Measurements from ENCODE around the gene MGP. TPM values are rescaled to one million over a fixed set of nuclear protein-coding genes. Genes with fewer than 3 reads are reported as not detected.

The MGP gene
- total and polyA plus RNA-seq, 3 experiments from 2014 or later: not detected

GRCh38 chr12:14871886-14872285 lies 13.8 kb downstream of the MGP start:
- DNase-seq: no peak
- no peak overlapping the region for H3K4me3 ChIP-seq (ENCODE audit: low read length)
- no peaks in the 10 kb centered on the region for H3K36me3 ChIP-seq (ENCODE audit: insufficient read depth, low read length)
- peaks cover 0 to 10% (median 9%) of the 10 kb centered on the region in 5 donors for H3K9me3 Mint-ChIP-seq
- no peaks in the 10 kb centered on the region for H3K9me3 ChIP-seq (ENCODE audit: low read length)
- ChIA-PET CTCF (interaction anchor here (2.2 kb wide), 1 partner anchor 12 kb away, joined by 5 read pairs; no protein-coding TSS in a partner anchor), POLR2A (no interaction called here)
- no peaks in the 10 kb centered on the region for H3K4me1 ChIP-seq (ENCODE audit: insufficient read depth, low read length)
- H3K4me1 Mint-ChIP-seq: no peaks in the 10 kb centered on the region
- H3K36me3 Mint-ChIP-seq: peaks cover 0 to 15% (median 0%) of the 10 kb centered on the region in 3 donors
- no peak overlapping the region for H3K4me3 Mint-ChIP-seq
- H3K27me3 Mint-ChIP-seq: peaks cover 21 to 22% of the 10 kb centered on the region in 2 donors
- no peak overlapping the region for H3K27ac ChIP-seq (ENCODE audit: low read depth, low read length)
- H3K27me3 ChIP-seq (ENCODE audit: insufficient read depth, low read length, poor library complexity, severe bottlenecking): no peaks in the 10 kb centered on the region
- no peak overlapping the region for H3K27ac Mint-ChIP-seq

- H3K4me3 ChIP-seq (ENCODE audit: low read length): no peak overlapping the region
- DNase-seq: no peak
- no peaks in the 10 kb centered on the region for H3K4me1 Mint-ChIP-seq
- H3K36me3 ChIP-seq (ENCODE audit: insufficient read depth, low read length): no peaks in the 10 kb centered on the region
- H3K27ac ChIP-seq (ENCODE audit: low read depth, low read length): no peak overlapping the region
- H3K27me3 ChIP-seq (ENCODE audit: insufficient read depth, low read length, poor library complexity, severe bottlenecking): no peaks in the 10 kb centered on the region
- peaks cover 20 to 21% of the 10 kb centered on the region in 2 donors for H3K27me3 Mint-ChIP-seq
- no peak overlapping the region for H3K27ac Mint-ChIP-seq
- no peaks in the 10 kb centered on the region for H3K9me3 ChIP-seq (ENCODE audit: low read length)
- no peaks in the 10 kb centered on the region for H3K4me1 ChIP-seq (ENCODE audit: insufficient read depth, low read length)
- CTCF ChIA-PET: no interaction called here
- POLR2A ChIA-PET: no interaction called here
- peaks cover 0 to 15% (median 0%) of the 10 kb centered on the region in 3 donors for H3K36me3 Mint-ChIP-seq
- H3K4me3 Mint-ChIP-seq: no peak overlapping the region
- H3K9me3 Mint-ChIP-seq: peaks cover 0 to 10% (median 9%) of the 10 kb centered on the region in 5 donors
Observed at GRCh38 chr12:14871247-14871646, 14.4 kb downstream of the MGP start.

DNA sequence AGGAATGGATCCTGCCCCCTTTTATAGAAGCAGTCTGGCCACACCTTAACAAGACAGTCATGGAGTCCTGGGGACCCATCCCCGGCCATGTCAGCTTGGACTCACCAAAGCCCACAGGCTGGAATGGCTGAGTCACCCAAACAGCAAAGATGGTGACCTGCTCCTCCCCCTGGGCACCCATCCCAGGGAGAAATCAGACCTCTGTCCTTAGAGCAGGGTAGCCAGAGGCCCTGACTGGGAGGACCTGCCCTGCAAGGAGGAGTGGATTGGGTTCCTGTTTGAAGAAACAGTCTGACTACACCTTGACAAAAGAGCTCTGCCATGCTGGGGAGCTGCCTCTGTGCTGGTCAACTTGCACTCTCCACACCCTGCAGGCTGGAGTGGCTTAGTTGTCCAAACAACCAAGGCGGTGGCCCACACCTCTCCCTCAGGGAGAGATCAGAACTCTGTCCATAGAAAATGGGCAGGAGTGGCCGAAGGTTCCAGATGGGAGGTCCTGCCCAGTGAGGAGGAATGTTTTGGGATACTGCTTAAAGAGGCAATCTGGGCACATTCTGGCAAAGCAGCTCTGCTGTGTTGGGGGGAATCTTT lies 16.6 kb downstream of the MGP start:
- Mint-ChIP-seq H3K36me3 (peaks cover 0 to 22% (median 2%) of the 10 kb centered on the region in 3 donors), H3K27ac (peak overlapping the region in 1 of 8 donors; percentile 15), H3K4me3 (no peak overlapping the region), H3K9me3 (peaks cover 0 to 17% (median 13%) of the 10 kb centered on the region in 5 donors), H3K27me3 (peaks cover 19 to 21% of the 10 kb centered on the region in 2 donors), H3K4me1 (no peaks in the 10 kb centered on the region)
- H3K4me1 ChIP-seq (ENCODE audit: insufficient read depth, low read length): no peaks in the 10 kb centered on the region
- no peak for DNase-seq
- POLR2A ChIA-PET: interaction anchor here (0.5 kb wide), 1 partner anchor 70 kb away, joined by 7 read pairs; no protein-coding TSS in a partner anchor
- no peaks in the 10 kb centered on the region for H3K27me3 ChIP-seq (ENCODE audit: insufficient read depth, low read length, poor library complexity, severe bottlenecking)
- H3K9me3 ChIP-seq (ENCODE audit: low read length): no peaks in the 10 kb centered on the region
- H3K4me3 ChIP-seq (ENCODE audit: low read length): no peak overlapping the region
- H3K27ac ChIP-seq (ENCODE audit: low read depth, low read length): no peak overlapping the region
- H3K36me3 ChIP-seq (ENCODE audit: insufficient read depth, low read length): no peaks in the 10 kb centered on the region
- CTCF ChIA-PET: no interaction called here

DNA sequence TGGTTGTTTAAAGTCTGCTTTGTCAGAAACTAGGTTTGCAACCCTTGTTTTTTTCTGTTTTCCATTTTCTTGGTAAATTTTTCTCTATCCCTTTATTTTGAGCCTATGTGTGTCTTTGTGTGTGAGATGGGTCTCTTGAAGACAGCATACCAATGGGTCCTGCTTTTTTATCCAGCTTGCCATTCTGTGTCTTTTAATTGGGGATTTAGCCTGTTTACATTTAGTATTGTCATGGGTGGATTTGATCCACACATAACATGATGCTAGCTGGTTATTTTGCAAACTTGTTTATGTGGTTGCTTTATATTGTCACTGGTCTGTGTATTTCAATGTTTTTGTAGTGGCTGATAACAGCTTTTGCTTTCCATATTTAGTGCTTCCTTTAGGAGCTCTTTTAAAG lies 25.2 kb downstream of the MGP start:
- Histone ChIP-seq H3K36me3 (ENCODE audit: insufficient read depth, low read length) (no peaks in the 10 kb centered on the region), H3K27me3 (ENCODE audit: insufficient read depth, low read length, poor library complexity, severe bottlenecking) (no peaks in the 10 kb centered on the region), H3K9me3 (ENCODE audit: low read length) (no peaks in the 10 kb centered on the region), H3K4me1 (ENCODE audit: insufficient read depth, low read length) (no peaks in the 10 kb centered on the region), H3K27ac (ENCODE audit: low read depth, low read length) (no peak overlapping the region), H3K4me3 (ENCODE audit: low read length) (no peak overlapping the region)
- H3K4me3 Mint-ChIP-seq: no peak overlapping the region
- POLR2A ChIA-PET: no interaction called here
- peaks cover 10 to 38% (median 25%) of the 10 kb centered on the region in 5 donors for H3K9me3 Mint-ChIP-seq
- peaks cover 0 to 1% of the 10 kb centered on the region in 2 donors for H3K27me3 Mint-ChIP-seq
- H3K27ac Mint-ChIP-seq: no peak overlapping the region
- no peak for DNase-seq
- H3K36me3 Mint-ChIP-seq: peaks cover 2 to 49% (median 3%) of the 10 kb centered on the region in 3 donors
- H3K4me1 Mint-ChIP-seq: no peaks in the 10 kb centered on the region
- CTCF ChIA-PET: no interaction called here

- Mint-ChIP-seq H3K4me3 (no peak overlapping the region), H3K27ac (no peak overlapping the region), H3K27me3 (no peaks in the 10 kb centered on the region), H3K9me3 (peaks cover 10 to 38% (median 25%) of the 10 kb centered on the region in 5 donors), H3K36me3 (peaks cover 1 to 42% (median 2%) of the 10 kb centered on the region in 3 donors), H3K4me1 (no peaks in the 10 kb centered on the region)
- ChIA-PET CTCF (no interaction called here), POLR2A (no interaction called here)
- Histone ChIP-seq H3K27ac (ENCODE audit: low read depth, low read length) (no peak overlapping the region), H3K27me3 (ENCODE audit: insufficient read depth, low read length, poor library complexity, severe bottlenecking) (no peaks in the 10 kb centered on the region), H3K4me3 (ENCODE audit: low read length) (no peak overlapping the region), H3K9me3 (ENCODE audit: low read length) (no peaks in the 10 kb centered on the region), H3K4me1 (ENCODE audit: insufficient read depth, low read length) (no peaks in the 10 kb centered on the region), H3K36me3 (ENCODE audit: insufficient read depth, low read length) (no peaks in the 10 kb centered on the region)
- no peak for DNase-seq
Observed at GRCh38 chr12:14858513-14858912, 27.1 kb downstream of the MGP start.

DNA sequence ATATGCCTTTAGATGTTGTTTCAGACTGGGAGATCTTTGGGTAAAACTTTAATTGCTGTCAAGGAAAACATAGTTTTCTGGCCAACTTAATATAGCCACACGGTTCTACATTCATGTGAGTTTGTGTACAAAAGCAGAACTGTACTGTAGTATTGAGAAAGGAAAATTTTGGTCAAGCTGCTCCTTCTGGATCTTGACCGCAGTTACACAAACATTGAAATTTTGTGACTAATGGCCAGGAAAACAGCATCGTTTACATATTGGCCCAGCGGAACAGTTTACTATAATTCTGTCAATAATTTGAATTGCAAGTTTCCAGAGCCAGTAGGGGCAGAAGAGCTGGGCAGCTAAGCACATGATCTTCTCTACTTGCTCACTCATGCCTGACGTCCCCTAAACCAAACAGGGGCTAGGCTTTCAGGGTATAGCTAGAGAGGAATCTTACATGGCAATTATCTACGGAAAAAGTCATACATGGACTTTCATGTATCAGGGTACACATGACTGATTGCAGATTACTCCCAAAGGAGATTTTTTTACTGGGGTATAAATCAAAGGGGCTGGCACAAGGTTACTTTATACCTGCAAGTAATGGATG lies 31.0 kb downstream of the MGP start:
- Histone ChIP-seq H3K4me1 (ENCODE audit: insufficient read depth, low read length) (no peaks in the 10 kb centered on the region), H3K27me3 (ENCODE audit: insufficient read depth, low read length, poor library complexity, severe bottlenecking) (no peaks in the 10 kb centered on the region), H3K27ac (ENCODE audit: low read depth, low read length) (no peak overlapping the region), H3K36me3 (ENCODE audit: insufficient read depth, low read length) (no peaks in the 10 kb centered on the region), H3K9me3 (ENCODE audit: low read length) (no peaks in the 10 kb centered on the region), H3K4me3 (ENCODE audit: low read length) (no peak overlapping the region)
- no peak overlapping the region for H3K27ac Mint-ChIP-seq
- peaks cover 0 to 21% (median 1%) of the 10 kb centered on the region in 3 donors for H3K36me3 Mint-ChIP-seq
- H3K27me3 Mint-ChIP-seq: peaks cover 0 to 4% of the 10 kb centered on the region in 2 donors
- DNase-seq: no peak
- H3K4me3 Mint-ChIP-seq: no peak overlapping the region
- H3K4me1 Mint-ChIP-seq: no peaks in the 10 kb centered on the region
- CTCF ChIA-PET: interaction anchor here (1.6 kb wide), 1 partner anchor 9 kb away, joined by 5 read pairs; no protein-coding TSS in a partner anchor
- H3K9me3 Mint-ChIP-seq: peaks cover 4 to 15% (median 5%) of the 10 kb centered on the region in 5 donors
- POLR2A ChIA-PET: no interaction called here

DNA sequence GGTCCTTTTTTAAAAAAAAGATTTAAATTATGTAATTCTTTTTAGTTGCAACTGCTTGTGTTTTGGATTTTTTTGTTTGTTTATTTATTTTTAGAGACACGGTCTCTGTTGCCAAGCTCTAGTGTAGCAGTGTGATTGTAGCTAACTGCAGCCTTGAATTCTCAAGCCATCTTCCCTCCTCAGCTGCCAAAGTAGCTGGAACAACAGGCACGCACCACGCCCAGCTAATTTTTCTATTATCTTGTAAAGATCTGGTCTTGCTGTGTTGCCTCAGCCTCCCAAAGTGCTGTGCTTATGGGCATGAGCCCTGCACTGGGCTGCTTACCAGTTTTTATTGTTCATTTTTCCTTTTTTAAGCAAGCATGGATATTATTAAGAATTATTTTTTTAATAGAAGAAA lies 31.7 kb downstream of the MGP start:
- Histone ChIP-seq H3K27ac (ENCODE audit: low read depth, low read length) (no peak overlapping the region), H3K27me3 (ENCODE audit: insufficient read depth, low read length, poor library complexity, severe bottlenecking) (no peaks in the 10 kb centered on the region), H3K4me1 (ENCODE audit: insufficient read depth, low read length) (no peaks in the 10 kb centered on the region), H3K36me3 (ENCODE audit: insufficient read depth, low read length) (no peaks in the 10 kb centered on the region), H3K9me3 (ENCODE audit: low read length) (no peaks in the 10 kb centered on the region), H3K4me3 (ENCODE audit: low read length) (no peak overlapping the region)
- ChIA-PET POLR2A (no interaction called here), CTCF (no interaction called here)
- Mint-ChIP-seq H3K4me1 (no peaks in the 10 kb centered on the region), H3K36me3 (peaks cover 0 to 15% (median 0%) of the 10 kb centered on the region in 3 donors), H3K9me3 (peaks cover 0 to 9% (median 0%) of the 10 kb centered on the region in 5 donors), H3K27me3 (peaks cover 0 to 4% of the 10 kb centered on the region in 2 donors), H3K27ac (no peak overlapping the region), H3K4me3 (no peak overlapping the region)
- DNase-seq: no peak

- CTCF ChIA-PET: interaction anchor here (1.0 kb wide), 1 partner anchor 369 kb away, joined by 3 read pairs; the partner anchor contains the start of gene RERG
- no peak for DNase-seq
- H3K27ac Mint-ChIP-seq: peak overlapping the region in 1 of 8 donors; percentile 57
Observed at GRCh38 chr12:14852880-14853279, 32.8 kb downstream of the MGP start.

More at GRCh38 chr12:14852880-14853279, 32.8 kb downstream of the MGP start:
- H3K9me3 ChIP-seq (ENCODE audit: low read length): no peaks in the 10 kb centered on the region
- no peaks in the 10 kb centered on the region for H3K4me1 Mint-ChIP-seq
- no peaks in the 10 kb centered on the region for H3K36me3 ChIP-seq (ENCODE audit: insufficient read depth, low read length)
- H3K9me3 Mint-ChIP-seq: peaks cover 0 to 5% (median 0%) of the 10 kb centered on the region in 5 donors
- POLR2A ChIA-PET: no interaction called here
- H3K4me3 Mint-ChIP-seq: no peak overlapping the region
- H3K36me3 Mint-ChIP-seq: peaks cover 0 to 5% (median 0%) of the 10 kb centered on the region in 3 donors
- H3K27me3 ChIP-seq (ENCODE audit: insufficient read depth, low read length, poor library complexity, severe bottlenecking): no peaks in the 10 kb centered on the region
- H3K27ac ChIP-seq (ENCODE audit: low read depth, low read length): no peak overlapping the region
- no peak overlapping the region for H3K4me3 ChIP-seq (ENCODE audit: low read length)
- H3K27me3 Mint-ChIP-seq: peaks cover 0 to 5% of the 10 kb centered on the region in 2 donors
- H3K4me1 ChIP-seq (ENCODE audit: insufficient read depth, low read length): no peaks in the 10 kb centered on the region
